Endothelial cell of umbilical vein (primary cell): Measurements from ENCODE around the gene CSK. TPM values are rescaled to one million over a fixed set of nuclear protein-coding genes. Genes with fewer than 3 reads are reported as not detected.

ENCODE experiments used
- BruUV-seq: library from RNA; stranded (reverse); fragments of 400-500 nt; replicated peaks from 2 replicates; lab custom pipeline; 2021; lab: Mats Ljungman, UMichigan
- CTCF ChIA-PET: fragments of 300-600, 350-600 bp; sonication (Branson Sonifier 250); formaldehyde crosslinking; loops from one replicate; lab custom pipeline; 2021; ENCODE audit warnings: antibody characterized with exemption, inconsistent platforms; lab: Charles Lee
- POLR2A ChIA-PET: fragments of 300-600, 350-600 bp; sonication (Branson Sonifier 250); formaldehyde crosslinking; loops from one replicate; lab custom pipeline; 2021; ENCODE audit warnings: antibody characterized with exemption, inconsistent platforms; lab: Charles Lee
- DNase-seq: peaks from one replicate; pipeline ENCODE4 v3.0.0-alpha.2; 2011; ENCODE audit warnings: low read depth, low spot score
- FAIRE-seq: peaks from 2 replicates; lab custom pipeline; 2011; peaks lifted over from hg19 to GRCh38; lab: Jason Lieb, UNC
- H2AFZ ChIP-seq: 2 replicates; pipeline ENCODE4 v1.6.0; 2012; ENCODE audit warnings: low read depth, low read length, control low read depth, inconsistent platforms
- H3K27ac ChIP-seq: 2 replicates; pipeline ENCODE4 v1.5.1; 2011; ENCODE audit warnings: low read depth, mild to moderate bottlenecking, control low read depth, low read length, moderate library complexity; ENCODE audit not compliant: insufficient read depth
- H3K27me3 ChIP-seq, 2 experiments: 2 replicates each; pipeline versions ENCODE4 v1.6.0 to v1.6.1; 2011; ENCODE audit warnings: low read length in 2 of 2, mixed read lengths in 1 of 2; ENCODE audit not compliant: control insufficient read depth in 2 of 2, insufficient read depth in 2 of 2
- H3K36me3 ChIP-seq, 2 experiments: 2 replicates in 1 of 2; 3 replicates in 1 of 2; pipeline ENCODE4 v1.5.1; 2011; ENCODE audit warnings: low read length in 2 of 2, mild to moderate bottlenecking in 1 of 2, moderate library complexity in 1 of 2; ENCODE audit not compliant: control insufficient read depth in 2 of 2, insufficient read depth in 2 of 2; ENCODE audit errors: extremely low read depth in 1 of 2
- H3K4me1 ChIP-seq: 3 replicates; pipeline ENCODE4 v1.5.1; 2011; ENCODE audit warnings: mild to moderate bottlenecking, low read length; ENCODE audit not compliant: control insufficient read depth, insufficient read depth; ENCODE audit errors: extremely low read depth
- H3K4me2 ChIP-seq: 2 replicates; pipeline ENCODE4 v1.6.1; 2011; ENCODE audit warnings: low read length, control low read depth, mixed read lengths; ENCODE audit not compliant: insufficient read depth
- H3K4me3 ChIP-seq, 3 experiments: fragments of 200-600 bp in 1 of 3; sonication (generic), shearing (Covaris generic) in 1 of 3; replicated peaks in 1 of 3; 2 replicates each; pipeline ENCODE4 v1.5.1; 2011 to 2016; ENCODE audit warnings: control low read depth in 3 of 3, low read length in 3 of 3, mild to moderate bottlenecking in 2 of 3, inconsistent platforms in 1 of 3, low read depth in 1 of 3, moderate library complexity in 1 of 3; ENCODE audit not compliant: insufficient read depth in 1 of 3
- H3K79me2 ChIP-seq: 2 replicates; pipeline ENCODE4 v1.6.0; 2012; ENCODE audit warnings: low read length, inconsistent platforms; ENCODE audit not compliant: control insufficient read depth, insufficient read depth
- H3K9ac ChIP-seq: replicated peaks from 2 replicates; pipeline ENCODE3; 2011; ENCODE audit warnings: low read length, control low read depth; ENCODE audit not compliant: insufficient read depth; ENCODE audit errors: extremely low read depth
- H3K9me1 ChIP-seq: replicated peaks from 3 replicates; pipeline ENCODE4 v1.6.0; 2011; ENCODE audit warnings: mild to moderate bottlenecking, low read length; ENCODE audit not compliant: control insufficient read depth, insufficient read depth; ENCODE audit errors: extremely low read depth
- H3K9me3 ChIP-seq: replicated peaks from 2 replicates; pipeline ENCODE4 v1.5.1; 2012; ENCODE audit warnings: low read length, inconsistent platforms; ENCODE audit not compliant: control insufficient read depth, insufficient read depth
- H4K20me1 ChIP-seq: replicated peaks from 2 replicates; pipeline ENCODE3; 2011; ENCODE audit warnings: mild to moderate bottlenecking, low read length; ENCODE audit not compliant: control insufficient read depth, insufficient read depth; ENCODE audit errors: extremely low read depth
- FOS ChIP-seq: IDR thresholded peaks from 2 replicates; pipeline ENCODE4 v1.6.1; 2011; ENCODE audit warnings: mild to moderate bottlenecking, low read length, moderate library complexity, borderline replicate concordance; ENCODE audit not compliant: insufficient read depth
- dilution Hi-C: fragments of 300-500 bp; cut with MboI; formaldehyde crosslinking; loops from one replicate; pipeline ENCODE4 v1.15.0; 2019; ENCODE audit warnings: low sequenced_read_pairs; ENCODE audit not compliant: extremely low pct_ligation_motif_present
- intact Hi-C: fragments of 100-400 bp; cut with micrococcal nuclease; formaldehyde crosslinking; loops from one replicate; pipeline ENCODE4 v1.10.0; 2022
- polyA plus RNA-seq, 4 experiments: library from polyadenylated mRNA; depleted of rRNA in 3 of 4; stranded (reverse) in 3 of 4; unstranded in 1 of 4; fragments of >200 nt; gene quantifications; 2 replicates each; pipeline versions ENCODE4 v1.2.1 to v1.2.3, GENCODE V29; 2011 to 2012; ENCODE audit warnings: missing spikeins in 1 of 4
- total RNA-seq: library from RNA; stranded (reverse); gene quantifications from 2 replicates; pipeline ENCODE4 v1.2.3, GENCODE V29; 2021
- TF ChIP-seq, protein P1 (sequence below), 2 donors: IDR thresholded peaks; 1 replicate in 1 of 2; 2 replicates in 1 of 2; pipeline ENCODE4 v1.5.1; 2011; ENCODE audit warnings: low read length in 2 of 2, mild to moderate bottlenecking in 2 of 2, moderate library complexity in 2 of 2, control low read depth in 1 of 2, inconsistent platforms in 1 of 2, low read depth in 1 of 2; ENCODE audit not compliant: insufficient read depth in 1 of 2; ENCODE audit errors: extremely low read depth in 1 of 2

CSK gene
- total and polyA plus RNA-seq, 2 donors (not counting 3 experiments of a cell fraction or from before 2014, with no cell fraction given), result 41.2 to 104 TPM

DNA sequence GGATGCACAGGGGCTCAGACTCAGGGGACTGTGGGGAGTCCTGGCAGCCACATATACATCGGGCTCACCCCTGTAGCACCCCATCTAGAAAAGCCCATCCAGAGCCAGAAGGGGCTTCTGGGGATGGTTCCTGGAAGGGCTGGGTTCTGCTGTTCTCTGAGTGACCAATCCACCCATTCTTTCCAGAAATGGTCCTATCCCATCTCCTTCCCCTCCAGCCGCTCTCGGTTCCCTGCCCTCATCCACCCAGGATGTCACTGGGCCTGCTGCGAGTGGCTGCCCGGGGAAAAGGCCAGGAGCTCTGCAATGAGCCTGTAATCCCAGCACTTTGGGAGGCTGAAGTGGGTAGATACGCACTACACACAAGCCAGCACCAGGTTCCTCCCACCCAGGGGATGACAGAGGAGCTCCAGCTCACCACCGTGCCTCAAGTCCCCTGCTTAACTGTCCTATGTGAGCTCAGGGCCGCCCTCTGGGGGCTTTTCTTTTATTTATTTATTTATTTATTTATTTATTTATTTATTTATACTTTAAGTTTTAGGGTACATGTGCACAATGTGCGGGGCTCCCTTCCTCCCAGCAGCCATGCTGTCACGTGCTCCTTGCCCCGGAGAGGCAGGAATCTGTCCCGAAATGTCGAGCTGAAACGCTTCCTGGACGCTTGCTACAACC is 13.6 kb upstream of the CSK start:
- Histone ChIP-seq H3K36me3 (no peaks in the 10 kb centered on the region), H3K27me3 (peaks cover 0 to 2% of the 10 kb centered on the region in 2 experiments), H3K9me1 (no peaks in the 10 kb centered on the region), H2AFZ (peak overlapping the region; percentile 73), H3K4me2 (peak overlapping the region; percentile 48), H3K9me3 (no peaks in the 10 kb centered on the region), H3K27ac (no peak overlapping the region), H4K20me1 (no peaks in the 10 kb centered on the region), H3K4me1 (peaks cover 2% of the 10 kb centered on the region), H3K4me3 (no peak overlapping the region), H3K9ac (no peak overlapping the region), H3K79me2 (no peaks in the 10 kb centered on the region)
- CTCF ChIA-PET, result interaction anchor here (0.6 to 6.8 kb wide), 50 partner anchors 9 to 457 kb away, joined by 3 to 696 read pairs (median 6); partner anchors contain the start of genes CLK3, CSK, CYP11A1 and CYP1A1
- intact Hi-C loops, result loop anchor here (1.0 to 10.0 kb wide), 4 partner anchors 71 to 393 kb away; partner anchors contain the start of genes ARID3B and EDC3
- no peak for TF ChIP-seq FOS
- TF ChIP-seq, protein P1, sequence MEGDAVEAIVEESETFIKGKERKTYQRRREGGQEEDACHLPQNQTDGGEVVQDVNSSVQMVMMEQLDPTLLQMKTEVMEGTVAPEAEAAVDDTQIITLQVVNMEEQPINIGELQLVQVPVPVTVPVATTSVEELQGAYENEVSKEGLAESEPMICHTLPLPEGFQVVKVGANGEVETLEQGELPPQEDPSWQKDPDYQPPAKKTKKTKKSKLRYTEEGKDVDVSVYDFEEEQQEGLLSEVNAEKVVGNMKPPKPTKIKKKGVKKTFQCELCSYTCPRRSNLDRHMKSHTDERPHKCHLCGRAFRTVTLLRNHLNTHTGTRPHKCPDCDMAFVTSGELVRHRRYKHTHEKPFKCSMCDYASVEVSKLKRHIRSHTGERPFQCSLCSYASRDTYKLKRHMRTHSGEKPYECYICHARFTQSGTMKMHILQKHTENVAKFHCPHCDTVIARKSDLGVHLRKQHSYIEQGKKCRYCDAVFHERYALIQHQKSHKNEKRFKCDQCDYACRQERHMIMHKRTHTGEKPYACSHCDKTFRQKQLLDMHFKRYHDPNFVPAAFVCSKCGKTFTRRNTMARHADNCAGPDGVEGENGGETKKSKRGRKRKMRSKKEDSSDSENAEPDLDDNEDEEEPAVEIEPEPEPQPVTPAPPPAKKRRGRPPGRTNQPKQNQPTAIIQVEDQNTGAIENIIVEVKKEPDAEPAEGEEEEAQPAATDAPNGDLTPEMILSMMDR (IDR thresholded peaks at IDR 0.05; ENCODE audit: extremely low read depth in 1 of 2, insufficient read depth in 1 of 2, low read depth in 1 of 2, low read length in 2 of 2), result peak in 1 of 2 donors; percentile 8
- POLR2A ChIA-PET, result no interaction called here
- BruUV-seq, result no TSS peak
- no peak for FAIRE-seq
- dilution Hi-C loops, result loop anchor here (25.0 kb wide), 1 partner anchor 131 kb away; no protein-coding TSS in a partner anchor
- DNase-seq, result peak; percentile 17
